Measurements from ENCODE around the gene SAT2. TPM values are rescaled to one million over a fixed set of nuclear protein-coding genes. Genes with fewer than 3 reads are reported as not detected.

Gene SAT2
- total RNA-seq, 6 donors from 2014 or later = 66.4 to 155 (median 81.3) TPM

DNA sequence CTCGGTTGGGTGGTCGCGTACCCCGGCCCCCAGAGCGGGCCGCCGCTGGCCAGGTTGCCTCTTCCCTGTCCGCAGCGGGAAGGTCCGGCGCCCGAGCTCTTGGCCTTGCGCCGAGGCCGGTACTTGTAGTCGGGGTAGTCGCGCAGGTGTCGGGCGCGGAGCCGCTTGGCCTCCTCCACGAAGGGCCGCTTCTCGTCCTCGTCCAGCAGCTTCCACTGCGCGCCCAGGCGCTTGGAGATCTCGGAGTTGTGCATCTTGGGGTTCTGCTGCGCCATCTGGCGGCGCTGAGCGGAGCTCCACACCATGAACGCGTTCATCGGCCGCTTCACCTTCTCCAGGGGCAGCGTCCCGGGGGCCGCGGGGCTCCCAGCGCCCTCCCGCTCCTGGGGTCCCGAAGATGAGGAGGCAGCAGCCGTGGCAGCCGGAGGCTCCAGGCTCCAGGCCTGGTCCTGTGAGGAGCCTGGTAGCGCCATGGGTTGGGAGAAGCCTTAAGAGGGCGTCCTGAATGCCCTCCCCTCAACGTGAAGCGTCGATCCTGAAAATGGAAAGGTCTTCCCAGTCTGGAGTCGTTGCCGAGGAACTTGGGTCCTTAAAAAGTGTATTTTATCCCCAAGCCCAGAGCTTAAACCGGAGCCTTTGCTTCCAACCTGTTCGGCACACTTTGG is 38.3 kb downstream of the SAT2 start:
- TF ChIP-seq POLR2A (IDR thresholded peaks at IDR 0.05) (no peak), POLR2AphosphoS5 (IDR thresholded peaks at IDR 0.05) (peak in 1 of 2 donors; percentile 25), EP300 (IDR thresholded peaks at IDR 0.05) (no peak)
- TF ChIP-seq, protein P1, sequence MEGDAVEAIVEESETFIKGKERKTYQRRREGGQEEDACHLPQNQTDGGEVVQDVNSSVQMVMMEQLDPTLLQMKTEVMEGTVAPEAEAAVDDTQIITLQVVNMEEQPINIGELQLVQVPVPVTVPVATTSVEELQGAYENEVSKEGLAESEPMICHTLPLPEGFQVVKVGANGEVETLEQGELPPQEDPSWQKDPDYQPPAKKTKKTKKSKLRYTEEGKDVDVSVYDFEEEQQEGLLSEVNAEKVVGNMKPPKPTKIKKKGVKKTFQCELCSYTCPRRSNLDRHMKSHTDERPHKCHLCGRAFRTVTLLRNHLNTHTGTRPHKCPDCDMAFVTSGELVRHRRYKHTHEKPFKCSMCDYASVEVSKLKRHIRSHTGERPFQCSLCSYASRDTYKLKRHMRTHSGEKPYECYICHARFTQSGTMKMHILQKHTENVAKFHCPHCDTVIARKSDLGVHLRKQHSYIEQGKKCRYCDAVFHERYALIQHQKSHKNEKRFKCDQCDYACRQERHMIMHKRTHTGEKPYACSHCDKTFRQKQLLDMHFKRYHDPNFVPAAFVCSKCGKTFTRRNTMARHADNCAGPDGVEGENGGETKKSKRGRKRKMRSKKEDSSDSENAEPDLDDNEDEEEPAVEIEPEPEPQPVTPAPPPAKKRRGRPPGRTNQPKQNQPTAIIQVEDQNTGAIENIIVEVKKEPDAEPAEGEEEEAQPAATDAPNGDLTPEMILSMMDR (IDR thresholded peaks at IDR 0.05) = peak; percentile 87 to 94 (median 93)
- Histone ChIP-seq H3K27ac (peak overlapping the region; percentile 12 to 59 (median 32)), H3K27me3 (no peaks in the 10 kb centered on the region), H3K36me3 (peaks cover 26 to 69% (median 58%) of the 10 kb centered on the region in 4 donors), H3K9me3 (no peaks in the 10 kb centered on the region), H3K4me3 (peak overlapping the region; percentile 18 to 38 (median 26)), H3K4me1 (peaks cover 24 to 26% (median 25%) of the 10 kb centered on the region in 4 donors)
- 38 to 52% methylated on average over 14 to 43 of the region's 56 CpGs for WGBS, 2 donors
- ATAC-seq (ENCODE audit: low FRiP score in 2 of 2) (peak; percentile 82 to 93), DNase-seq (peak; percentile 84 to 94)

DNA sequence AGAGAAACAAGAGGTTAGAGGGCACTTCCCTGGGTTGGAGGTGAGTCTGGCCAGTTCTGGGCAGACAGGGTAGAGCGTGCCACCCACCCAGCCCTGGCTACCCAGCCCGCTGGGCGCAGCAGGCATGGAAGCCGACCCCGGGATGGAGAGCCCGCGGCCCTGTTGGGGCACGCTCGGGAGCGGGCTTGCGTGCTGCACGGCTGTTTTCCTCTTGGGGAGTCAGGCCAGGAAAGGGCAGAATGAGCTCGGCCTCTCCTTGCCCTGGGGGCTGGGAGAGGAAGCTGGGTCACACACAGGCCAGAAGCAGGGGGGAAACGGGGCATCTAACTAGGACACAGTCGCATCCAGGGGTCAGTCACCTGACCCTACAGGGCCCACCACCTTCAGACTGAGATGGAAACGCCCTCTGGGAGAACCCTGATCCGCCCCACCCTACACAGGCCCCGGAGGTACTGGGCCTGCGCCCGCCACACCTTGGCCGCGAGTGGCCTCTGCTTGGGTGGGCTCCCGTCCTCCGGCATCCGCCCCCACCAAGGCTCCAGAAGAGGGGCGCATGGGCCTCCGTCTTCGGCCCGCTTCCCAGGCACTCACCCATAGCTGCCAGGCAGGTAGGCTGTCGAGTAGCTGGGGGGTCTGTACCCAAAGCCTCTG is 38.9 kb downstream of the SAT2 start:
- Histone ChIP-seq H3K9me3 (no peaks in the 10 kb centered on the region), H3K4me1 (peaks cover 26 to 28% (median 28%) of the 10 kb centered on the region in 4 donors), H3K27ac (peak overlapping the region; percentile 12 to 59 (median 32)), H3K4me3 (peak overlapping the region; percentile 18 to 38 (median 26)), H3K27me3 (no peaks in the 10 kb centered on the region), H3K36me3 (peaks cover 20 to 63% (median 52%) of the 10 kb centered on the region in 4 donors)
- DNase-seq (peak in 1 of 2 donors; percentile 75), ATAC-seq (ENCODE audit: low FRiP score in 2 of 2) (no peak)
- WGBS, 2 donors = 85 to 94% methylated on average over 10 to 20 of the region's 30 CpGs
- TF ChIP-seq, protein P1 (IDR thresholded peaks at IDR 0.05) = no peak
- TF ChIP-seq EP300 (IDR thresholded peaks at IDR 0.05) (no peak), POLR2AphosphoS5 (IDR thresholded peaks at IDR 0.05) (no peak), POLR2A (IDR thresholded peaks at IDR 0.05) (no peak)

DNA sequence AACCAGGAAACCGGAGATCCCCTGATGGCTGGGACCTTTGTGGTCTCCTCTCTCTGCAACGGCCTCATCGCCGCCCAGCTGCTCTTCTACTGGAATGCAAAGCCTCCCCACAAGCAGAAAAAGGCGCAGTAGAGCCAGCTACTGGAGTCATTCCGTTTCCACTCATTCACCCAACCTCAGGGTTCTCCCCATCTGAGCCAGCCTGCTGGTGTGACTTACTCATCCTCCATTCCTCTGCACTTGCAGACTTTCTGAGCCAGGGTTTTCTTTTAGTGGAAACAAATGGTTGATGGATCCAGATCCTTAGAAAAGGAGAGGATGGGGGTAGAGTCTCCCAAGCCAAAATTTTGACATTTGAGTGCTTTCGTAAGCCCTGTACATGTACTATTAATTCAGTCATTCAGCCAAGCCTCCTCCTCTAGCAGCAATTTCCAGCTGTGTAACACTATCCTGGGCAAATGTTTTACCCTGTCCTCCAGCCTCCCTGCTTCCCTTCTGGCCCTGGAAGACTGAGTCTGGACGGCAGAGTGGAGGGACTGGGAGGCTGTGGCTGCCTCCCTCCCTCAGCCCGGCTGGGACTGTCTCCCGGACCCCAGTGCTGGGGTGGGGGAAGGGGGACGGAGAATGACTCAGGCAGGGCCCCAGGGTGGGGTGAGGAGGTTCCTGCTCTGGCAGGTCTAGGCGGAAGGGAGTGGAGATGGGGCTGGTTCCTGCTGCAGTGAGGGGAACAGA is 40.0 kb downstream of the SAT2 start:
- no peaks in the 10 kb centered on the region for H3K27me3 ChIP-seq
- DNase-seq (peak in 1 of 2 donors; percentile 33), ATAC-seq (ENCODE audit: low FRiP score in 2 of 2) (no peak)
- peaks cover 34 to 36% (median 35%) of the 10 kb centered on the region in 4 donors for H3K4me1 ChIP-seq
- peaks cover 11 to 52% (median 41%) of the 10 kb centered on the region in 4 donors for H3K36me3 ChIP-seq
- TF ChIP-seq EP300 (IDR thresholded peaks at IDR 0.05) = no peak
- TF ChIP-seq POLR2A (IDR thresholded peaks at IDR 0.05) = no peak
- TF ChIP-seq POLR2AphosphoS5 (IDR thresholded peaks at IDR 0.05) = no peak
- TF ChIP-seq, protein P1 (IDR thresholded peaks at IDR 0.05) = no peak
- no peaks in the 10 kb centered on the region for H3K9me3 ChIP-seq
- WGBS, 2 donors = 72 to 76% methylated on average over 12 of the region's 12 CpGs
- H3K4me3 ChIP-seq = no peak overlapping the region
- peak overlapping the region in 1 of 4 donors; percentile 39 for H3K27ac ChIP-seq

DNA sequence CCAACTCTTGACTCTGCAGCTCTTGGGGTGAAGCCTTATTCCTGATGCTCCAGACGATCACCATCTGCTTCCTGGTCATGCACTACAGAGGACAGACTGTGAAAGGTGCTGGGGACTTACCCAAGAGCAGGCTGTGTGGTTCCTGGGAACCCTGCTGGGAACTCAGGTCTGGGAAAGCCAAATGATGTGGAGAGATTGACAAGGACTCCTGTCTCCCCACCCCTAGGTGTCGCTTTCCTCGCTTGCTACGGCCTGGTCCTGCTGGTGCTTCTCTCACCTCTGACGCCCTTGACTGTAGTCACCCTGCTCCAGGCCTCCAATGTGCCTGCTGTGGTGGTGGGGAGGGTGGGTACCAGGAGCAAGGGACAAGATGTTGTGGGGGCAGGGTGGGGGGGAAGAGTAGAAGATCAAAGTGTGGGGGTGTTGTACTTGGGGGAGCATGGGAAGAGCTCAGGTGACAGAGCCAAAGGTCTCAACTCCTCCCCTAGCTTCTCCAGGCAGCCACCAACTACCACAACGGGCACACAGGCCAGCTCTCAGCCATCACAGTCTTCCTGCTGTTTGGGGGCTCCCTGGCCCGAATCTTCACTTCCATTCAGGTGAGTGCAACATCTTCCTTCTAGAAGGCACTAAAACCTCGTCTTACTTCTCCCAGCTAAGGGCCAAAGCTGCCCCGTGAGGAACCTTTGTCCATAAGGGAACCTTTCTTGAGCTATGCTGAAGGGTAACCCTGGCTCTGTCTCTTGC is 40.8 kb downstream of the SAT2 start:
- peaks cover 41 to 43% (median 42%) of the 10 kb centered on the region in 4 donors for H3K4me1 ChIP-seq
- H3K27ac ChIP-seq = no peak overlapping the region
- TF ChIP-seq POLR2A (IDR thresholded peaks at IDR 0.05) = no peak
- TF ChIP-seq EP300 (IDR thresholded peaks at IDR 0.05) = no peak
- TF ChIP-seq POLR2AphosphoS5 (IDR thresholded peaks at IDR 0.05) = no peak
- TF ChIP-seq, protein P1 (IDR thresholded peaks at IDR 0.05) = no peak
- H3K9me3 ChIP-seq = no peaks in the 10 kb centered on the region
- no peaks in the 10 kb centered on the region for H3K27me3 ChIP-seq
- no peak overlapping the region for H3K4me3 ChIP-seq
- H3K36me3 ChIP-seq = peaks cover 3 to 44% (median 33%) of the 10 kb centered on the region in 4 donors
- ATAC-seq (ENCODE audit: low FRiP score in 2 of 2) = no peak
- DNase-seq = no peak
- WGBS, 2 donors = 76 to 79% methylated on average over 8 to 9 of the region's 9 CpGs
